ENCODE results near the gene ROR1.

Gene ROR1

DNA sequence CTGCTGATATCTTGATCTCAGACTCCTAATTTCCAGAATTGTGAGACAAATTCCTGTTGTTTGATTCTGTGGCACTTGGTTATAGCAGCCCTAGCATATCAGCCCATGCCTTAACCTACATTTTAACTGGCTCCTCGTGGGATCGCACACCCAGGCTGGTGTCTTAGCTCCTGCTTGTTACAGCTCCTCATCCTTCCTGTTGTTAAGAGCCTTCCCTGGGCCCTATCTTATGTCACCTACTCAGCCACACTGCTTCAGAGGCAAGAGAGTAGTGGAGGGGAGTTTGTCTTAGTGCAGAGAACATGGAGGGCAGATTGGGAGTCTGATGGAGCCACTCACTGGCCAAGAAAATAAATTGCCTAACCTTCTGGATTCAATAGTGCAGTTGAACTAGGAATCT is 131.0 kb downstream of the ROR1 start:
- DNase-seq (ENCODE audit: low read depth) = no peak
- TF ChIP-seq, protein P1, sequence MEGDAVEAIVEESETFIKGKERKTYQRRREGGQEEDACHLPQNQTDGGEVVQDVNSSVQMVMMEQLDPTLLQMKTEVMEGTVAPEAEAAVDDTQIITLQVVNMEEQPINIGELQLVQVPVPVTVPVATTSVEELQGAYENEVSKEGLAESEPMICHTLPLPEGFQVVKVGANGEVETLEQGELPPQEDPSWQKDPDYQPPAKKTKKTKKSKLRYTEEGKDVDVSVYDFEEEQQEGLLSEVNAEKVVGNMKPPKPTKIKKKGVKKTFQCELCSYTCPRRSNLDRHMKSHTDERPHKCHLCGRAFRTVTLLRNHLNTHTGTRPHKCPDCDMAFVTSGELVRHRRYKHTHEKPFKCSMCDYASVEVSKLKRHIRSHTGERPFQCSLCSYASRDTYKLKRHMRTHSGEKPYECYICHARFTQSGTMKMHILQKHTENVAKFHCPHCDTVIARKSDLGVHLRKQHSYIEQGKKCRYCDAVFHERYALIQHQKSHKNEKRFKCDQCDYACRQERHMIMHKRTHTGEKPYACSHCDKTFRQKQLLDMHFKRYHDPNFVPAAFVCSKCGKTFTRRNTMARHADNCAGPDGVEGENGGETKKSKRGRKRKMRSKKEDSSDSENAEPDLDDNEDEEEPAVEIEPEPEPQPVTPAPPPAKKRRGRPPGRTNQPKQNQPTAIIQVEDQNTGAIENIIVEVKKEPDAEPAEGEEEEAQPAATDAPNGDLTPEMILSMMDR (conservative IDR thresholded peaks at IDR 0.05; ENCODE audit: control insufficient read depth, insufficient read depth, low read depth, low read length) = no peak
- no peak overlapping the region for H3K4me3 ChIP-seq (ENCODE audit: control insufficient read depth, low read depth, low read length)

DNA sequence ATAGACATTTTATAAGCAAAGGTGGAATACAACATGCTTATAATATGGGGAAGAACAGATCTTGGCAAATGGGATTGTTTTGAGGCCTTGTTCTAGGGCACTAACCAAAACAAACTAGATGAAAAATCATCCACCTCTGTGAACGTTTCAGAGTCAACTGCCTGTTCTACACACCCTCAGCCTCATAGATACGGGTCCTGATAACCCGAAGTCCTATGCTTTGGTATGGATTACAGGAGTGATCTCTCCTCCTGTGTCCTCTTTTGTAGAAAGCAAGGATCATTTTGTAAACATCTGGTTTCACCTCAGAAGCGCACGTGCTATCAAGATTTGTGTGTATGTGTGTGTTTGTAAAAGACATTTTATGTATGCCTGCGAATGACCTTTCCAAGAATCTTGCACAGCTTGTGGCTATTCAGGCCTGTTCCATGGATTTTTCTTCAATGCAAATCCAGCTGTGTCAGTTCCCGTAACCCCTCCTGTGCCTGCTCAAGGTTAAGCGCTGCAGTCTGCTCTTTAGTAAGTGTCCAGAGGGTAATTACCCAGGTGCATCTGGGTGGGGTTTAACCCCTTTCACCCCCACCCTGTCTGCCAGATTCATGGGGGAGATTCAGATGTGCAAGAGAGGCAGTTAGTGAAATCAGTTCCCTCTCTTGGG is 132.4 kb downstream of the ROR1 start:
- no peak overlapping the region for H3K4me3 ChIP-seq (ENCODE audit: control insufficient read depth, low read depth, low read length)
- TF ChIP-seq, protein P1 (conservative IDR thresholded peaks at IDR 0.05; ENCODE audit: control insufficient read depth, insufficient read depth, low read depth, low read length) = no peak
- no peak for DNase-seq (ENCODE audit: low read depth)

DNA sequence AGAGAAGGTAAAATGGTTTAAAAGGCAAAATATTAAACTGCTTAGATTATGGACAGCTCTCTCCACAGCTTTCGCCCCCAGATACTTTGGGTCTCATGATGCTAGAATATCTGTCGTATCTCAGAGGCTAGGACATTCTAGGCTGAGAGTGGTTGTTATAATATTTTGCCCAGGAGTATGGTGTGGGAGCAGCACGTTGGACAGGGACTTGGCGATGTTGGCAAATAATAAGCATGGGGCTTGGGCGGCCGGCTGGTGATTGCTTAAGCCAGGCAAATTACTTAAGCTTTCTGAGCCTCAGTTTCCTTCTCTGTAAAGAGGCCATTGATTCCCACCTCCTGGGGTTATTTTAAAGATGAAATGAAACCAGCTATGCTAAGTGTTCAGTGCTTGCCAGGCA is 133.2 kb downstream of the ROR1 start:
- no peak for DNase-seq (ENCODE audit: low read depth)
- no peak overlapping the region for H3K4me3 ChIP-seq (ENCODE audit: control insufficient read depth, low read depth, low read length)
- TF ChIP-seq, protein P1 (conservative IDR thresholded peaks at IDR 0.05; ENCODE audit: control insufficient read depth, insufficient read depth, low read depth, low read length) = no peak

DNA sequence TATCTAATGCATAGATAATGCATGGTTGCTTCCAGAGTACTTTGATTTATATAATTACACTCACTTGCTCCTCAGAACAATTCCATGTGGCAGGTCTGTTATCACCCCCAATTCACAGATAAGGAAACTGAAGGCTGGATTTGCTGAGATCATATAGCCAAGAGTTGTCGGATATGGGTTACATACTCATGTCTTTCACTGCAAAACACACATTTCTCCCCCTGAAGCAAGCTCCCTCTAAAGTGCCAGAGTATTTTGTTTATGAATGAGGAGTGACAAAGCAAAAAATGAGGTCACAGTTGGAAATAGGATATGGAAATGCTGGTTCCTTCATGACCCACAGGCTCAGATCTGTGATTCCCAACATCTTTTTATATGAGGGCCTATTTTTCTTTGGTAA is 134.2 kb downstream of the ROR1 start:
- TF ChIP-seq, protein P1 (conservative IDR thresholded peaks at IDR 0.05; ENCODE audit: control insufficient read depth, insufficient read depth, low read depth, low read length) = no peak
- peak; percentile 47 for DNase-seq (ENCODE audit: low read depth)
- H3K4me3 ChIP-seq (ENCODE audit: control insufficient read depth, low read depth, low read length) = no peak overlapping the region

DNA sequence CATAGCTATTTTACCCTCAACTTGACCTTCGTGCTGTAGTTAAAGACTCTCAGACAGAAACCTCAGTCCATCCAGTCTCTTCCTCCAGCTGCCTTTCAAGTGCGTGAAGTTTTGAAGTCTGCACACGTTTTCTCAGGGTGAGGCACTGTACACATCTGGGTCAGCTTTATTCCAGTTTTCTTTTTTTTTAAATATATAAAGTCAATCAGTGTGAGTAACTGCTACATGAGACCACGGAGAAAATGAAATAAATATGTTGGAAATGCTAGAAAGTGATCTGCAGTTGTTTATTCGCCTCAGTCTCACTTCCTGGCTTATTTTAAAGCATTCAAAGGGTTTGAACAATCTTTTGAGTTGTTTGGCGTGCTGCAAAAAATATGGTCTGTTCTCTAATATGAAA is 135.7 kb downstream of the ROR1 start:
- H3K4me3 ChIP-seq (ENCODE audit: control insufficient read depth, low read depth, low read length) = no peak overlapping the region
- peak; percentile 64 for DNase-seq (ENCODE audit: low read depth)
- TF ChIP-seq, protein P1 (conservative IDR thresholded peaks at IDR 0.05; ENCODE audit: control insufficient read depth, insufficient read depth, low read depth, low read length) = no peak

DNA sequence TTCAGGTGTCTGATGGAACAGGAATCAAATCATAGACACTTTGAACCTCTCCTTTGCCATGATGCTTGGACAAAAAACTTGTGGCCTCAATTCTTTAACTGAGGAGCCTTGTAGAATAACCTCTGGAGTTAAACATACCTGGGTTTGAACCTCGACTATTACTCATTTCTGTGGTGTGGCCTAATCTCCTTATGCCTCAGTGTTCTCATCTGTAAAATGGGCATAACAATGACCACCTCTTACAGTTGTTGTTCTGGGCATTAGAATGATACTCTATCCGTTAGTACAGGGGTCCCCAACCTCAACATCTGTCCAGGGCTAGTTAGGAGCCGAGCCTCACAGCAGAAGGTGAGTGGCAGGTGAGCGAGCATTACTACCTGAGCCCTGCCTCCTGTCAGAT is 137.2 kb downstream of the ROR1 start:
- no peak for DNase-seq (ENCODE audit: low read depth)
- TF ChIP-seq, protein P1 (conservative IDR thresholded peaks at IDR 0.05; ENCODE audit: control insufficient read depth, insufficient read depth, low read depth, low read length) = no peak
- no peak overlapping the region for H3K4me3 ChIP-seq (ENCODE audit: control insufficient read depth, low read depth, low read length)

DNA sequence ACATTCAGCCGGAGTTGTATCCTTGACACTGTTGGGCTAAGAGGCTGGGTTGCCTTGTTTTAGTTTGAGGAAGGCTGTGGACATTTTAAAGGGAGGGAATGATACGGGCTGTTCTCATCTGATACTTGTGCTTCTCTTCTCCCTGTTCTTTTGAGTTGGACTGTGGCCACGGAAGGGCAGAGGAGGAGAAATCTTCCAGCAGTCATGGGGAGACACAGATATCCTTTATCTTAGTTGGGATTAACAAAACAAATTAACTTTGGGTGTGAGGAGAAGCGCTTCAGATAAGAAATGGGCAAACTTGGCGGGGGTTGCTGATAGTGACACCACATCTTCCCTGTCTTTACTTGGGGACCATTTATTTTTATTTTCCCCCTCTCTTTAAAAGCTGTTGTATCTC is 138.8 kb downstream of the ROR1 start:
- DNase-seq (ENCODE audit: low read depth) = no peak
- TF ChIP-seq, protein P1 (conservative IDR thresholded peaks at IDR 0.05; ENCODE audit: control insufficient read depth, insufficient read depth, low read depth, low read length) = no peak
- no peak overlapping the region for H3K4me3 ChIP-seq (ENCODE audit: control insufficient read depth, low read depth, low read length)
